Stimulated activated CD4-positive, alpha-beta T cell treated with anti-CD3 and anti-CD28 coated beads, Interleukin-2, amount 100 ng/mL, for 4 hours (primary cell): ENCODE results near the gene ETV4.

Experiments used
- DNase-seq: peaks from one replicate; pipeline ENCODE4 v3.0.0-alpha.2; 2020; ENCODE audit warnings: low read depth

Gene ETV4

GRCh38 chr17:43543300-43543699, 2.8 kb downstream of the ETV4 start:
- no peak for DNase-seq

GRCh38 chr17:43542859-43543258, 3.3 kb downstream of the ETV4 start:
- DNase-seq, result no peak

GRCh38 chr17:43540821-43541674, 5.1 kb downstream of the ETV4 start:
- no peak for DNase-seq

DNA sequence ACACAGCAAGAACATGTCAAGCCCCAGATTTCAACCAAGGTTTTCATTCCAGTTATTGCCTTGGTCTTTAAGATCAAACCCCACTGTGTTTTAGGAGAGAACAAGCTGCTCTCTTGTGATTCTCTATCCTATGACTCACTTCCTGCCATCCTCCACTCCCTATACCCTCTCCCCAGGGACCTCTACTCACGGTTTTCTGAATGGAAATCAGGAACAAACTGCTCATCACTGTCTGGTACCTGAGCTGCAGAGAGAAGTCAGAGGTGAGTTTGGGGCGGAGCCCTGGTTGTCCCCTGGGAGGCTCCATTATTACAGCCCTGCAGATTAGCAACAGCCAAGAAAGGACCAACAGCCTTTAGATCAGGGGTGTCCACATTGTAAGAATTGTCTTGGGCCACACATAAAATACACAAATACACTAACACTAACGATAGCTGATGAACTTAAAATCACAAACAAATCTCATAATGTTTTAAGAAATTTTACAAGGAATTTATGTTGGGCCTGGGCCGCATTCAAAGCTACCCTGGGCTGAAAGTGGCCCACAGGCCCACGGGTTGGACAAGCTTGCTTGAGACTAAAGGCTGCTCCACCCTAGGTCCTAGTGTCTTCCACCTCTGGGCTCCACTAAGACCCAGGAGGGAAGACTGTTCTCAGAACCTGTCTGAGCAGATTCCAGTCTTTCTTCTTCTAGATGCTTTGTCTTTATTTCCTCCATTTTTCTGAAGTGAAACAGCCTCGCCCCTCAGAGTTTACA, 9.7 kb downstream of the ETV4 start:
- DNase-seq, result no peak

DNA sequence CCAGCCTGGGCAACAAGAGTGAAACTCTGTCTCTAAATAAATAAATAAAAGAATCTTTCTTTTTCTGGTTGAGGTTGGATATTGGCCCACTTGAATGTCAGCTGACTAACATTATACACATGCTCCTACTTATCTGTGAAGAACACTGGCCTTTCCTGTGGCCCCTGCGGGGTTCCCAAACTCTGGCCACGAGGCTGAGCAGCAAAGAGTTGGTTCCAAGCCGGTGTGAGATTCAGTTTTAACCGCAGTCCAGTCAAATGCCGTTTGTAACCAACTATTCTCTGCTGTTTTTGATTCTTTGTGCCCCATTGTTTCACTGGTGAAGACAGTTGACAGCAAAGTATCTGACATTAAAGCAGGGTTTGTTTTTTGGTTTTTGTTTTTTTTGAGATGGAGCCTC, 11.2 kb downstream of the ETV4 start:
- no peak for DNase-seq

GRCh38 chr17:43533699-43534098, 12.4 kb downstream of the ETV4 start:
- no peak for DNase-seq

DNA sequence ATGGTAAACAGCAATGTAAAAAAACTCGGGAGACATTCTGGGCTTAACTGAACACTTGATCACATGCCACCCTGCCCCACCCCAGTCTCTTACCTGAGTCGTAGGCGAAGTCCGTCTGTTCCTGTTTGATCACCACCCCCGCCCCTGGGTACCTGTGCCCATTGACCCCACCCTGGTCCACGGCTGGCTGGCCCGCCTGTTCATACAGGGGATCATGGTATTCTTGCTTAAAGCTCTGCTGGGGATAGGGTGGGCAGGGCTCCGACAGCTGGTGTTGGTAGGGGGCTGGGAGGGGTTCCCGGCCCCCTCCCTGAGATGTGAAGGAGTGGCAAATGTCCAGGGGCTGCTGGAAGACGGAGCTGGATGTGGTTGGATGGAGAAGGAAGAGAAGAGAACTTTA, 13.6 kb downstream of the ETV4 start:
- DNase-seq, result no peak

DNA sequence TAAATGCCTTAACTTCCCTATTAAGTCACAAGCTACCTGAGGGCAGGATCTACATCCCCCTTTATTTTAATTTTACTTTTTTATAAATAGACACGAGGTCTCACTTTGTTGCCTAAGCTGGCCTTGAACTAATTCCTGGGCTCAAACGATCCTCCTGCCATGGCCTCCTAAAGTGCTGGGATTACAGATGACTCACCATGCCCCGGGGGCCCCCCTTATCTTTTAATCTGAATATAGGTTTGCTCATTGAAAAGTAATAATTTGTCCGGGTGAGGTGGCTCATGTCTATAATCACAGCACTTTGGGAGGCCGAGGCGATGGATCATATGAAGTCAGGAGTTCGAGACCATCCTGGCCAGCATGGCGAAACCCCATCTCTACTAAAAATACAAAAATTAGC, 14.2 kb downstream of the ETV4 start:
- no peak for DNase-seq

- DNase-seq, result no peak
Measured at GRCh38 chr17:43531082-43531378, 15.1 kb downstream of the ETV4 start.

DNA sequence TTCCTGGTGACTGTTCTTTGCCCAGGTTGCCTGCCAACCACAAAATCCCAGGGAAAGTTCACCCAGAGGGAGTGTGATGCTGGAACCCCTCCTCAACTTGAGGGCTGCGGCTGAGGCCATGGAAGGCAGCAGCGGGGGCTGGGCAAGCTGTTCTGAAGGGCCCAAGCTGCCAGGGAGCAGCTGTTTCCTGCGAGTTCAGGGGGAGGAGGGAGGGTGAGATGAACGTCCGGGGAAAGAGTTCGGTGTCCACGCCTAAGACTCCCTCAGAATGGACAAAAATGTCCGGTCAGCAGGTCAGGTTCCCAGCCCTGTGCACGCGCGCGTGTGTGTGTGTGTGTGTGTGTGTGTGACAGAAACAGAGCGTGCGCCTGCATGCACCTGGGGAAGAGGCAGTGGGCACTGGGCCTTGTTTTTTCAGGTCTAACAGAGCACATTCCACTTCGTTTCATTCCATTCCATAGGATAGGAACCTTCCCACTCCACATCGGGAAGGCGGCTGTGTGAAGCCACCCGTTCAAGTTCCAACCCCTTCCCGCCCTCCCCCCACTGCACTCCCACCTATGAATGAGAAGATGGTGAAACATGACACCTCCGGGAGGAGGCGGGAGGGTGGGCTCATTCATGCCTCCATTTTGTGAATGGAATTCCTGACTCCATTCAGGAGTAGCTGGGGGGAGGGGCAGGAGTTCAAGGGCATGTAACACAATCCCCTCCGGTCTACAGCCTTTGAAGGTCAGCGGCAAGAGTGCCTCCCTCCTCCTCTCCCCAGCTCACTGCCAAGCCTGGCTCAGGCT, 15.7 kb downstream of the ETV4 start:
- DNase-seq, result no peak

GRCh38 chr17:43529947-43530287, 16.2 kb downstream of the ETV4 start:
- no peak for DNase-seq

GRCh38 chr17:43528988-43529814, 16.9 kb downstream of the ETV4 start:
- DNase-seq, result no peak

GRCh38 chr17:43528319-43528987, 17.7 kb downstream of the ETV4 start:
- DNase-seq, result no peak

DNA sequence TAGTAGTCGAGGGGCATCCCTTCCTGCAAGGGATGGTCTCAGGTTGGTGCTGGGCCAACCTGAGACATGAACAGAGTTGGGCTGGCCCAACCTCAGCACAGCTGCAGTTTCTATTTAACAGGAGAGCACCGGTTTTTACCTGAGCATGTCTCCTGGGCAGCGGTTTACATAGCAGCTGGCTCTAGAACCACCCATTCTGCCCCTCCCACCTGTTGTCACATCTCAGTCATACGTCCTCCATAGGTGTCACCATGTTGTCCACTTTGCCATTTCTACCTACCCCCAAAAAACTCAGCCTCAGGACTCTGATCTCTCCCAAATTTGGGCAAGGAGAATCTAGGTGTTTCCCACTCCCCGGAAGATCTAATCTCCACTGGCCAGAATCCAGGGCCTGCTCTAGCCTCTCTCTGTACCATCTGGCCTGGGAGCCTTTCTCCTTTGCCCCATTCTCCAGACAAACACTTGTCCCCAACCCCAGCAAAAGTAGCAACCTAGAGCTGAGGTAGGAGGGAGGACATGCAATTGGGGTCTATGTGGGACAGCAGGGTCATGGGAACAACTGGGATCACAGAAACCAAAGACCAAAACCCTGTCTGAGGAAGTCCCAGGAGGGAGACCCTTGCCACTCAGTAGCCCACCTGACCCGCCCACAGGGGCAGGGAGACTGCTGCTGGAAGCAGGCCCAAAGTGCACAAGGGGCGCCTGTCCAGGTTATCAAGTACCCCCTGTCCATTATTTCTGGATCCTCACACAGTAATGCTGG, 19.1 kb downstream of the ETV4 start:
- DNase-seq, result no peak

DNA sequence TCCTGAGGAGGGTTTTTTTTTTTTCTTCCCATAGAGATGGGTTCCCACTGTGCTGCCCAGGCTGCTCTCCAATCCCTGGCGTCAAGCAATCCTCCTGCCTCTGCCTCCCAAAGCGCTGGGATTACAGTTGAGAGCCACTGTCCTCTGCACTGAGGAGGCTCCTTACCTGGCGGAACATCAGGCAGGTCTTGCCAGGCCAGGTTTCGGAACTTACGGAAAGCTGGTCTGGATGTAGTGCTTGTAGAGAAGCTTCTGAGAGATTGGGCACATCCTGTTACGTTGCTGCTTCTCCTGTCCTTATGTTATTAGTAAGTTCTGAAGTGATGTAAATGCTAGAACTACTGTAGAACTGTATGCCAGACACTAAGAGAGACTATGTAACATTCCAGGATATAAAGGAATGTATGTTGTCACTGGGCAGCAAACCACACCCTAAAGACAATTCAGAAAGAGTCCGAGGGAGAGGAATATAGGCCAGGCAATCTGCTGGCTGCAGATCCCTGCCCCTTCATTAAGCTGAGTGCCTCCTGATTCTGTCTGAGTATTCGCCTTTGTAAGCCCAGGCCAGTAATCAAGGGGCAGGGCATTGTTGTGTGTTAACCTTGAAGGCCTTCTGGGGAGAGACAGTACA, 21.1 kb downstream of the ETV4 start:
- DNase-seq, result no peak

DNA sequence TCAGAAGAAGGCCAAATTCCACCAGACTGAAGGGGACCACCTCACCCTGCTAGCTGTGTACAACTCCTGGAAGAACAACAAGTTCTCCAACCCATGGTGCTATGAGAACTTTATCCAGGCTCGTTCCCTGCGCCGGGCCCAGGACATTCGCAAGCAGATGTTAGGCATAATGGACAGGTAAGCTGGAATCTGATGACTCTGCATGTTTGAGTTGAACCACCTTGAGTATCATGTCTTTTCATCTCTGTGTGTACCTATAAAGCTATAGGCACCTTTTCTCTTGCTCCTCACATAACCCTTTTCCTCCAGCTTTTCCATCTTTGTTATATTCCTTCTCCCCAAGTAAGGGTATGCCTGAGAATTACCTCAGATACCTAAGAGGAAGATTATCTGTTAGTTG, 24.8 kb downstream of the ETV4 start:
- no peak for DNase-seq

- no peak for DNase-seq
Measured at GRCh38 chr17:43517615-43518386, 28.3 kb downstream of the ETV4 start.

DNA sequence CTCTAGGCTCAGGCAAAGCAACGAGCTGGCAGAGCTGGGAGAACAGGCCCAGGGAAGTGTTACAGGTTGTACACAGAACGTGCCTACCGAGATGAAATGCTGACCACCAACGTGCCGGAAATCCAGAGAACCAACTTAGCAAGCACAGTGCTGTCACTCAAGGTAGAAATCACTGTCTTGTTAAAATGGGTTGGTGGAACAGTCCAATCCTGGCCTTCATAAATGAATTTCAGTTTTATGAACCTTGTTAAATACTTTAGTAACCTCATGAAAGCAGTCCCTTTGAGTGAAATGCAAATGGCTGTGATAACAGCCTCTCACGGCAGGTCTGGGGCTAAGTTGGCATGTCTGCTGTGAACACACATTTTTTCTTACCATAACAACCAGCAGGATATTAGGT, 29.0 kb downstream of the ETV4 start:
- DNase-seq, result no peak

- DNase-seq, result no peak
Measured at GRCh38 chr17:43515656-43516055, 30.5 kb downstream of the ETV4 start.
